Activated naive CD4-positive, alpha-beta T cell treated with anti-CD3 and anti-CD28 coated beads, Interleukin-2, amount 50 U/mL, for 24 hours (primary cell): ENCODE results near the gene RAPGEF2.

Experiments used
- H3K27ac Mint-ChIP-seq: one replicate; pipeline ENCODE4 v1.8.0; 2021; ENCODE audit warnings: mild to moderate bottlenecking, mixed read lengths
- H3K27me3 Mint-ChIP-seq: one replicate; pipeline ENCODE4 v1.8.0; 2021; ENCODE audit warnings: mixed read lengths
- H3K36me3 Mint-ChIP-seq: one replicate; pipeline ENCODE4 v1.8.0; 2021; ENCODE audit warnings: mixed read lengths
- H3K4me1 Mint-ChIP-seq: one replicate; pipeline ENCODE4 v1.8.0; 2021; ENCODE audit warnings: mixed read lengths
- H3K4me3 Mint-ChIP-seq: one replicate; pipeline ENCODE4 v1.8.0; 2021; ENCODE audit warnings: mild to moderate bottlenecking, mixed read lengths
- H3K9me3 Mint-ChIP-seq: one replicate; pipeline ENCODE4 v1.8.0; 2021; ENCODE audit warnings: mixed read lengths

The RAPGEF2 gene

DNA sequence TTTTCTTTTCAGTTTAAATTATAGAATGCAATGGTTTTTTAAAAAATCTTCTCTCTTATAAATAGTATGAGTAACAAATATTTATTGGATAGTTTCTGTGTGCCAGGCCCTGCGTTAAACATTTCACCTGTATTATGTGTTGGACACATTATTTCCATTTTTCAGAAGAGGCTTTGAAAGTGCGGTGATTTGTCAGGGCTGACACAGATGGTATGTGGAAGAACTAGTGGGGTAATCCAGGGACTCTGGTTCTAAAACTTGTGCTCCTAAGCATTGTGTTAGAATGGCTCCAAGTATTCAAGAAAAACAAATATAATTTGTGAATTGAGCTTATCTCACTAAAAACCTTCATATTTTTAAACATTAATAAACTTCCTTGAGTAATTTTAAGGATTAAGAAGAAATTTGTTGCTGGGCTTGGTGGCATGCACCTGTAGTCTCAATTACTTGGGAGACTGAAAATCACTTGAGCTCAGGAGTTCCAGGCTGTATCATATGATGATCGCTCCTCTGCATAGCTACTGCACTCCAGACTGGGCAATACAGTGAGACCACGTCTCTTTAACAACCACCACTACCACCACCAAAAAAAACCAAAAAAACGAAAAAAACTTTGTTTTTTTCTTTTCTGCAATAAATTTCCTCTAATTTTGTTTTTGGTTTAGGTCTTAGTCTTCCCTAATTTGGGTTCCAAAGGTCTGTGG is 40.0 kb downstream of the RAPGEF2 start:
- no peak overlapping the region for H3K4me3 Mint-ChIP-seq
- no peak overlapping the region for H3K27ac Mint-ChIP-seq
- no peaks in the 10 kb centered on the region for H3K9me3 Mint-ChIP-seq
- peaks cover 3% of the 10 kb centered on the region for H3K36me3 Mint-ChIP-seq
- no peaks in the 10 kb centered on the region for H3K27me3 Mint-ChIP-seq
- H3K4me1 Mint-ChIP-seq, result peaks cover 36% of the 10 kb centered on the region

DNA sequence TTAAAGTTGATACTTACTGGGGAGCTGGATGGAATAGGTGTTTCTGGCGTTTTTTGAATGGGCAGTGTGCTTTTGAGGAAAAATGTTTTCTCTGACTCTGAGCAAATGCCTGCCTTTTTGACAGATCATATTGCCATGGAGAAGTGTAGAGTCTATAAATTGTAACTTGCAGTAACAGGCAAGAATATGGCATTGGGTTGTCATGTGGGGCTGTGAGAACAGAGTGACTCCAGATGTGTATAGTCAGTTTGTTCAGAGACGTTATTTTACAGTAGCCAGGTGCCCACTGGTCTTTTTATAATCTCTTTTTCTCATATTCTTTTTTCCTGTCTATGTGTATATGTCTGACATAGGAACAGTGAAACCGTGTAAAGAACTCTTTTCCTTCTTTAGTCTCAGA is 40.8 kb downstream of the RAPGEF2 start:
- H3K27me3 Mint-ChIP-seq, result no peaks in the 10 kb centered on the region
- H3K27ac Mint-ChIP-seq, result no peak overlapping the region
- H3K9me3 Mint-ChIP-seq, result no peaks in the 10 kb centered on the region
- H3K36me3 Mint-ChIP-seq, result peaks cover 3% of the 10 kb centered on the region
- H3K4me3 Mint-ChIP-seq, result no peak overlapping the region
- peaks cover 30% of the 10 kb centered on the region for H3K4me1 Mint-ChIP-seq

GRCh38 chr4:159144112-159144694 is 41.3 kb downstream of the RAPGEF2 start:
- Mint-ChIP-seq H3K4me1 (peaks cover 25% of the 10 kb centered on the region), H3K27me3 (no peaks in the 10 kb centered on the region), H3K36me3 (peaks cover 3% of the 10 kb centered on the region), H3K4me3 (no peak overlapping the region), H3K27ac (no peak overlapping the region), H3K9me3 (no peaks in the 10 kb centered on the region)

- Mint-ChIP-seq H3K27me3 (no peaks in the 10 kb centered on the region), H3K4me1 (peaks cover 24% of the 10 kb centered on the region), H3K27ac (no peak overlapping the region), H3K4me3 (no peak overlapping the region), H3K36me3 (peaks cover 1% of the 10 kb centered on the region), H3K9me3 (no peaks in the 10 kb centered on the region)
Measured at GRCh38 chr4:159145318-159145991, 42.6 kb downstream of the RAPGEF2 start.

DNA sequence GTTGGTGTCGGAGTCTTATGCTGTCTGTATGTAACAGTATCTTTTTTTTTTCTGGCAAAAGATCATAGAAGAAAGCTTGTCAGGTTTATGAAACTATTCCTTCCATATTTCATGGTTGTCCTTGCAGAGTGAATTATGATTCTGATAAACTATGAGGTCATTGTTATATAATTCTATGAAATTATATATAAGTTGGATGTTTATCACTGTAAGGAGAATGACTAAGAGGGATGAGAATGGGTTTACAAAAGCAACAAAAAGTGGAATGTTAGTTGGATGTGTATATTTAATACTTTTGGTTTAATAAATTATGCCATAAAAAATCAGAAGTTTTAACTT is 43.1 kb downstream of the RAPGEF2 start:
- H3K27me3 Mint-ChIP-seq, result no peaks in the 10 kb centered on the region
- H3K4me3 Mint-ChIP-seq, result no peak overlapping the region
- H3K4me1 Mint-ChIP-seq, result peaks cover 28% of the 10 kb centered on the region
- no peak overlapping the region for H3K27ac Mint-ChIP-seq
- H3K9me3 Mint-ChIP-seq, result no peaks in the 10 kb centered on the region
- no peaks in the 10 kb centered on the region for H3K36me3 Mint-ChIP-seq

DNA sequence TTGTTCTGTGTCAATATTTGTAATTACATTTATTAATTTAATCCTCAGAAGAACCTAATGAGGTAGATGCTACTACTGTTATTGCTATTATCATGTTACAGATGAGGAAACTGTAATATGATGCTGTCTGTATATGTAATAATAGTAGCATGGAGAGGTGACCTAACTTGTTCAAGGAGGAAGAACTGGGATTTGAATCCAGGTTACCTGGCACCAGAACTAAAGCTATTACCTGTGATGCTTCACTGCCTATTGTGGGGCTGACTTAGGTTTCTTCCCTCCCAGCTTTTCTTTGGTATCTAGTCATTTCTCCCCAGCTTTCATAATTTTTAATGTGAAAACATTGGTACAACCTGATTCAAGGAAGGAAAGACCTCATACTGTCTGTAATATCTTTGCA is 43.6 kb downstream of the RAPGEF2 start:
- H3K9me3 Mint-ChIP-seq, result no peaks in the 10 kb centered on the region
- H3K27ac Mint-ChIP-seq, result no peak overlapping the region
- H3K4me3 Mint-ChIP-seq, result no peak overlapping the region
- no peaks in the 10 kb centered on the region for H3K36me3 Mint-ChIP-seq
- no peaks in the 10 kb centered on the region for H3K27me3 Mint-ChIP-seq
- peaks cover 28% of the 10 kb centered on the region for H3K4me1 Mint-ChIP-seq

DNA sequence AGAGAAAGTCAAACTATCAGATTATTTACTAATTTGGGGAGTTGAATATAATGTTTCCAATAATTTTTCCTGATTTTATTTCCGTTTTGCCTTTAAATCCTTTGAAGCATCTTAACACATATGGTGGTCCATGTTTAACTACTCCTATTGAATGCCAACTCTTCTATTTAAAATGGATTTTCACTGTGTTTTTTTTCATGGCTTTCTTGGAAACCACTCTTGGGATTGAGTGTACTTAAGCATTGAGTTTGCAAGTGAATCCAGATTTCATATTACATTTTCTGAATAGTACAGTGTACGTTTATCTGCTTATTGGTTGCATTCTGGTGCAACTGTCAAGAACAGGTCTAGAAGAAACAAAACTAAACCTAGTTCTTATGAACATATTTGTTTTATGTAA is 45.6 kb downstream of the RAPGEF2 start:
- Mint-ChIP-seq H3K27ac (no peak overlapping the region), H3K9me3 (no peaks in the 10 kb centered on the region), H3K4me3 (no peak overlapping the region), H3K36me3 (peaks cover 1% of the 10 kb centered on the region), H3K4me1 (peaks cover 26% of the 10 kb centered on the region), H3K27me3 (no peaks in the 10 kb centered on the region)

- Mint-ChIP-seq H3K27ac (peak overlapping the region; percentile 87), H3K4me1 (peaks cover 19% of the 10 kb centered on the region), H3K27me3 (no peaks in the 10 kb centered on the region), H3K36me3 (peaks cover 1% of the 10 kb centered on the region), H3K9me3 (no peaks in the 10 kb centered on the region), H3K4me3 (no peak overlapping the region)
Measured at GRCh38 chr4:159149666-159150065, 46.8 kb downstream of the RAPGEF2 start.

DNA sequence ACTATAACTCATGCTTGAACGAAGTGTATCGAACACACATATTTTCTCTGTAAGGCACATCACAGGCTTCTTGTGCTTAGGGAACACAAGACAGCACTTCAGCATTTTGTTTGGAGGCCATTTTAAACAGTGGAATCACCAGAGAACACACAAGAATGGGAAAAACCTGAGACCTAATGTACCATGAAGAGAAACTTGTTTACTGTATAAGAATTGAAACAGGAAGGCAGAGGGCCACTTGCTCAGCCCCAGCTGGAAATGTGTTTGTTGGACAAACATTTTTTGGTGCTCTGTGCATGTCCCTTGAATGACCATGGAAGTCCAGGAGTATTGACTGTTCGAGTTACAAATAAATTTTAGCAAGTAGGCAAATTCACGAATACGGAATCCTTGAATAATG is 47.5 kb downstream of the RAPGEF2 start:
- H3K27ac Mint-ChIP-seq, result no peak overlapping the region
- no peaks in the 10 kb centered on the region for H3K27me3 Mint-ChIP-seq
- peaks cover 1% of the 10 kb centered on the region for H3K36me3 Mint-ChIP-seq
- H3K4me1 Mint-ChIP-seq, result peaks cover 18% of the 10 kb centered on the region
- H3K4me3 Mint-ChIP-seq, result no peak overlapping the region
- H3K9me3 Mint-ChIP-seq, result no peaks in the 10 kb centered on the region

GRCh38 chr4:159150821-159151390 is 48.0 kb downstream of the RAPGEF2 start:
- H3K27ac Mint-ChIP-seq, result no peak overlapping the region
- H3K36me3 Mint-ChIP-seq, result peaks cover 1% of the 10 kb centered on the region
- no peak overlapping the region for H3K4me3 Mint-ChIP-seq
- peaks cover 14% of the 10 kb centered on the region for H3K4me1 Mint-ChIP-seq
- H3K27me3 Mint-ChIP-seq, result no peaks in the 10 kb centered on the region
- no peaks in the 10 kb centered on the region for H3K9me3 Mint-ChIP-seq

- peaks cover 14% of the 10 kb centered on the region for H3K4me1 Mint-ChIP-seq
- no peaks in the 10 kb centered on the region for H3K27me3 Mint-ChIP-seq
- H3K9me3 Mint-ChIP-seq, result no peaks in the 10 kb centered on the region
- peaks cover 1% of the 10 kb centered on the region for H3K36me3 Mint-ChIP-seq
- no peak overlapping the region for H3K27ac Mint-ChIP-seq
- H3K4me3 Mint-ChIP-seq, result no peak overlapping the region
Measured at GRCh38 chr4:159151689-159152088, 48.8 kb downstream of the RAPGEF2 start.

- Mint-ChIP-seq H3K4me1 (peaks cover 11% of the 10 kb centered on the region), H3K27ac (no peak overlapping the region), H3K9me3 (no peaks in the 10 kb centered on the region), H3K36me3 (peaks cover 1% of the 10 kb centered on the region), H3K4me3 (no peak overlapping the region), H3K27me3 (no peaks in the 10 kb centered on the region)
Measured at GRCh38 chr4:159152181-159152580, 49.3 kb downstream of the RAPGEF2 start.

DNA sequence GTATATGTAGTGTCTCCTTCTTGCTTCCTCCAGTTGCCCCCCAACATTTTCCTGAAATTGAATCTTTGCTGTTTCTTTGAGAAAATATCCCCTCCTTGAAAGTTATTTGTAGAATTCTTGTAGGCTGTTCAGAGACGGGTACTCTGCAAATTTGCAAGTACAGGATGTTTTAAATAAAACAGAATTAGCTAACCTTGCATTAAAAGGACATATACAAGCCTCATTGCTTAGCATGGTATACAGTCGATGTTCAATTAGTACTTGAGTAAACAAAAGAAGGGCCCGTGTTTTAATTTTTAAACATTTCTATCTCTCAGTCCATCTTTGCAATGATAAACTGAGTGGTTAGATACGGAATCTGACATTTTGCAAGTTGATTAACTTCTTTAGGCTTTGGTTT is 50.8 kb downstream of the RAPGEF2 start:
- Mint-ChIP-seq H3K4me3 (no peak overlapping the region), H3K36me3 (peaks cover 1% of the 10 kb centered on the region), H3K9me3 (no peaks in the 10 kb centered on the region), H3K4me1 (peaks cover 11% of the 10 kb centered on the region), H3K27me3 (no peaks in the 10 kb centered on the region), H3K27ac (no peak overlapping the region)

DNA sequence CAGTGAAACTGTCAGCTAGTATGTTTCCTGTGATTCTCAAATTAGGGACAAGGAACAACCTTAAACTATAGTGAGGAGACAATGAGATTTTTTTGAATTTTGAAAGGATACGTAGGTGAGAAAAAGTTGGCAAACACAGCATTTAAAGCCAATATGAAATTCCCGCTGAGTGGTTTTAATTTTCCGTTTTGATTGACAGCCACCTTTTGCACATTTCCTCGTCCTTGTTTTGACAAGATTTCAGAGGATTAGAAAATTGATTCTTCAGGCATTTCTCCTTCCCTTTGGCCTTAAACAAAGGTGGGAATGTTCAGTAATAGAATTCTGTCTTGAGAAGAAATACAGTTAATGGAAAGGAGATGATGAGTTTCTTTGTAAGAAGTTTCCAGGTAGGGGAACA is 52.2 kb downstream of the RAPGEF2 start:
- Mint-ChIP-seq H3K27ac (no peak overlapping the region), H3K27me3 (no peaks in the 10 kb centered on the region), H3K4me1 (peaks cover 15% of the 10 kb centered on the region), H3K4me3 (no peak overlapping the region), H3K36me3 (peaks cover 1% of the 10 kb centered on the region), H3K9me3 (no peaks in the 10 kb centered on the region)

DNA sequence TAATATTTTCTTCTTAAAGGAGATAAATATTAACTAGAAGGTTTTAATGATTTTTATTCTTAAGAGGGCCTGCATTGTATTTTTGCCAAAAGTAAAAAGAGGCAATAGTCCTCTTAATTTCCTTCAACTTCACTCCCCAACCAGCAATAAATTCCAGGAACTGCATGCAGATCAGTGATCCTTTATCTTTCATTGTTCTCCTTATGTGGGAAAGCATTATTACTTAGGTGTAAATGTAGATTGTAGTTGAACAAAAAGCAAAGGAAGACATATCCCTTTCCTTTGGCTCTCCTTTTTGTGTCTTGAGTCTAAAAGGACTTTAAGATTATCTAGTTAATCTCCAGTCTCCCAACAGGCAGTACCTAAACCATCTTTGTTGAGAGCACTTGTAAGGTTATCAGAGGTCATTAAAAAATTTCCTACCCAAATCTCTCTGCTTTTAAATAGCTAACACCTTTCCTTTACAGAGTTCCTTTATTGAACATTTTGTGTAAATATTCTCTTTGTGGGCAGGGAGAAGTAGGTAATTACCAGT is 55.3 kb downstream of the RAPGEF2 start:
- no peaks in the 10 kb centered on the region for H3K9me3 Mint-ChIP-seq
- no peaks in the 10 kb centered on the region for H3K27me3 Mint-ChIP-seq
- no peak overlapping the region for H3K27ac Mint-ChIP-seq
- no peaks in the 10 kb centered on the region for H3K36me3 Mint-ChIP-seq
- H3K4me1 Mint-ChIP-seq, result peaks cover 7% of the 10 kb centered on the region
- H3K4me3 Mint-ChIP-seq, result no peak overlapping the region

GRCh38 chr4:159158985-159159384 is 56.1 kb downstream of the RAPGEF2 start:
- Mint-ChIP-seq H3K4me1 (peaks cover 7% of the 10 kb centered on the region), H3K27me3 (no peaks in the 10 kb centered on the region), H3K9me3 (no peaks in the 10 kb centered on the region), H3K36me3 (no peaks in the 10 kb centered on the region), H3K27ac (no peak overlapping the region), H3K4me3 (no peak overlapping the region)
